Hepatocyte (in vitro differentiated cells): Measurements from ENCODE around the gene JARID2.

ENCODE experiments used
- CTCF ChIP-seq: fragments of 200-600 bp; sonication (generic); IDR thresholded peaks from 2 replicates; pipeline ENCODE4 v1.5.1; 2016; ENCODE audit warnings: antibody characterized with exemption, mild to moderate bottlenecking; ENCODE audit not compliant: poor library complexity
- EZH2 ChIP-seq: fragments of 200-600 bp; sonication (generic); IDR thresholded peaks from 2 replicates; pipeline ENCODE4 v1.6.1; 2016; ENCODE audit warnings: antibody characterized with exemption, mild to moderate bottlenecking, borderline replicate concordance
- EZH2phosphoT487 ChIP-seq: fragments of 200-600 bp; sonication (generic); IDR thresholded peaks from one replicate; pipeline ENCODE4 v1.6.1; 2018; ENCODE audit warnings: antibody characterized with exemption, mild to moderate bottlenecking, low read depth, moderate library complexity; ENCODE audit not compliant: unreplicated experiment, severe bottlenecking

DNA sequence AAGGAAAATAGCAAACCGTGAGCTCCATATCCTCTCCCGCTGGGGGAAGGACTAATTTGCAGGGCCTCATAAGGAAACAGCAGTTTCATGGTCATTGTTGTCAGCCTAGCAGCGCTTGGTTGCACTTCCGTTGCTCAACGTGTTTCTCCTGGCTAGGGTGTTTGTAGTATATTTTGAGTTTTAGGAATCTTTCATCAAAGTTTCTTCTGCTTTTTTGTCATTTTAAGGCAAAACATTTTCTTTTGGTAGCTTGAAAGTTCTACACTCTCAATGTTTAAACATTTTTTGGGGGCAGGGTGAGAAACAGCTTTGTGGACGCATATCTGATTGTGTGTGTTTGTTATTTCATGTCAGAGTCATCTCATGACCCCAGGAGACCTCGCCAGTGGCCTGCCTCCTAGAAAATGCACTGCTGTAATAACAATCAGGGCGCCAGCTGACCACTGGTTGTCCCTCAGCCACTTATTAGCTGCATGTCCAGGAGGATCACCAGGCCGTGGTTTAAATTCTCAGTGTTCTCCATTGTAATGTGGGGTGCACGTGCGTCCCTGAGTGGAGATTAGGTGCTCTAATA lies 20.6 kb downstream of the JARID2 start:
- TF ChIP-seq CTCF (no peak), EZH2 (no peak), EZH2phosphoT487 (no peak)
